DND-41 (cell line): ENCODE results near the gene GPRIN2.

ENCODE experiments used
- ATAC-seq: fragments of 200-7000 bp; cut with Tn5 transposase; 3 replicates; pipeline ENCODE4 v1.9.1; 2021; ENCODE audit warnings: low read depth; ENCODE audit not compliant: insufficient read depth
- DNase-seq: peaks from one replicate; pipeline ENCODE4 v3.0.0-alpha.2; 2020
- H2AFZ ChIP-seq: 2 replicates; pipeline ENCODE4 v1.6.0; 2012; ENCODE audit warnings: low read depth, low read length
- H3K27ac ChIP-seq: 2 replicates; pipeline ENCODE4 v1.5.1; 2012; ENCODE audit warnings: low read length, inconsistent platforms
- H3K27me3 ChIP-seq: fragments of 200-600 bp; sonication (generic); 2 replicates; pipeline ENCODE4 v1.6.0; 2012; ENCODE audit warnings: low read length, mild to moderate bottlenecking, inconsistent platforms; ENCODE audit not compliant: insufficient read depth, poor library complexity
- H3K36me3 ChIP-seq: 2 replicates; pipeline ENCODE4 v1.5.1; 2012; ENCODE audit warnings: low read length, inconsistent platforms; ENCODE audit not compliant: insufficient read depth
- H3K4me1 ChIP-seq: 2 replicates; pipeline ENCODE4 v1.5.1; 2012; ENCODE audit warnings: mild to moderate bottlenecking, low read length; ENCODE audit not compliant: insufficient read depth
- H3K4me2 ChIP-seq: 2 replicates; pipeline ENCODE4 v1.6.0; 2012; ENCODE audit warnings: mild to moderate bottlenecking, moderate library complexity, low read length, inconsistent platforms; ENCODE audit not compliant: insufficient read depth
- H3K4me3 ChIP-seq, 2 experiments: fragments of 200-600 bp in 1 of 2; shearing (Covaris generic) in 1 of 2; 2 replicates each; pipeline ENCODE4 v1.5.1; 2012 to 2016; ENCODE audit warnings: inconsistent platforms in 2 of 2, low read length in 2 of 2, mild to moderate bottlenecking in 2 of 2, low read depth in 1 of 2, moderate library complexity in 1 of 2
- H3K79me2 ChIP-seq: 2 replicates; pipeline ENCODE4 v1.6.0; 2012; ENCODE audit warnings: low read length, inconsistent platforms; ENCODE audit not compliant: insufficient read depth
- H3K9ac ChIP-seq: 2 replicates; pipeline ENCODE4 v1.6.0; 2012; ENCODE audit warnings: low read depth, mild to moderate bottlenecking, inconsistent platforms, low read length, moderate library complexity
- H3K9me3 ChIP-seq: 2 replicates; pipeline ENCODE4 v1.5.1; 2012; ENCODE audit warnings: low read length, moderate library complexity, mild to moderate bottlenecking, inconsistent platforms; ENCODE audit not compliant: insufficient read depth, severe bottlenecking
- H4K20me1 ChIP-seq: 2 replicates; pipeline ENCODE4 v1.6.0; 2012; ENCODE audit warnings: low read length; ENCODE audit not compliant: insufficient read depth
- EZH2 ChIP-seq: IDR thresholded peaks from 3 replicates; pipeline ENCODE4 v1.6.1; 2012; ENCODE audit warnings: borderline replicate concordance, low read depth, mild to moderate bottlenecking, moderate library complexity, low read length, inconsistent platforms; ENCODE audit not compliant: severe bottlenecking
- TF ChIP-seq, protein P1 (sequence below): IDR thresholded peaks from 2 replicates; pipeline ENCODE4 v1.5.1; 2012; ENCODE audit warnings: borderline replicate concordance, low read length, moderate library complexity, mild to moderate bottlenecking; ENCODE audit not compliant: poor library complexity, severe bottlenecking; ENCODE audit errors: extremely low read depth

The GPRIN2 gene

DNA sequence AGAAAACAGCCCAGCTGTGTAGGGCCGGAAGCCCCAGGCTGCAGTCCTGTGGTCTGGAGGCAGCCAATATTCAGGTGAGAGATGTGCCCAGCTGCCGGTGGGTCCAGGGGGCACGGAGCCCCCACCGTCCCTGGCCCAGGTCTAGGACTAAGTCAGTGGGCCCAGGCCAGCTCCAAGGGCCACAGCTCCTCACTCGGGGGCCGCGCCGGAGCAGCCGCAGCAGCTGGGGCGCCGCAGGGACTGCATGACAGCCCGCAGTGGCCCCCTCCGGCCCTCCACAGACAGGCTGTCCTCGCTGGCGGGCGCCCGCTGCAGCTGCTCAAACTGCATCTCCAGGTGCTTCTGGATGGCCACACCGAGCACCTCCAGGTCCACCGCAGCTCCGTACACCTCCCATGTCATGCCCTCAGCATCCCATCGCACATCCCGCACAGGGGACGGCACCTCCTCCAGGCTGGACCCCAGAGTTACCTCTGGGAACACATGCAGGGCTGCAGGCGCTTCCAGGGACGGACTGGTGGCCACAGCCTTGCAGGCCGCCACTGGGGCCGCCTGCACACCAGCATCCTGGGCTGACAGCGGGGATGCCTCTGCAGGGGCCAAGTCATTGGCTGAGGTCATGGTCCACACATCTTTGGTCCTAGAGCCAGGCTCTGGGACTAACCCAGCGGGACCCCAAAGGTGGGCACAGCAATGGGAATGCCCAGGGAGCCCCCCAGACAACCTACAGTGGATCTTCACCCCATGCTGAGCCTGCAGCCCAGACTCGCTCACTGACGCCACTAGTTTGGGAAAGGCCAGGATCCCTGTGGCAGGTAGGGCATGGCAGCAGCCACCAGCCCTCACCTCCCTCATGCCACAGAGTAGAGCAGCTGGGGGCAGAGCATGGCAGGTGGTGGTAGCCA is 7.0 kb downstream of the GPRIN2 start:
- DNase-seq (peak; percentile 2), ATAC-seq (no peak)
- Histone ChIP-seq H3K4me2 (no peak overlapping the region), H3K9me3 (no peaks in the 10 kb centered on the region), H3K27ac (no peak overlapping the region), H3K79me2 (no peaks in the 10 kb centered on the region), H4K20me1 (peaks cover 3% of the 10 kb centered on the region; the same call in 1 of the 2 replicates), H3K27me3 (peaks cover 27% of the 10 kb centered on the region), H3K4me3 (no peak overlapping the region), H3K9ac (no peak overlapping the region), H3K36me3 (no peaks in the 10 kb centered on the region), H2AFZ (no peak overlapping the region), H3K4me1 (no peaks in the 10 kb centered on the region)
- TF ChIP-seq EZH2: no peak
- TF ChIP-seq, protein P1, sequence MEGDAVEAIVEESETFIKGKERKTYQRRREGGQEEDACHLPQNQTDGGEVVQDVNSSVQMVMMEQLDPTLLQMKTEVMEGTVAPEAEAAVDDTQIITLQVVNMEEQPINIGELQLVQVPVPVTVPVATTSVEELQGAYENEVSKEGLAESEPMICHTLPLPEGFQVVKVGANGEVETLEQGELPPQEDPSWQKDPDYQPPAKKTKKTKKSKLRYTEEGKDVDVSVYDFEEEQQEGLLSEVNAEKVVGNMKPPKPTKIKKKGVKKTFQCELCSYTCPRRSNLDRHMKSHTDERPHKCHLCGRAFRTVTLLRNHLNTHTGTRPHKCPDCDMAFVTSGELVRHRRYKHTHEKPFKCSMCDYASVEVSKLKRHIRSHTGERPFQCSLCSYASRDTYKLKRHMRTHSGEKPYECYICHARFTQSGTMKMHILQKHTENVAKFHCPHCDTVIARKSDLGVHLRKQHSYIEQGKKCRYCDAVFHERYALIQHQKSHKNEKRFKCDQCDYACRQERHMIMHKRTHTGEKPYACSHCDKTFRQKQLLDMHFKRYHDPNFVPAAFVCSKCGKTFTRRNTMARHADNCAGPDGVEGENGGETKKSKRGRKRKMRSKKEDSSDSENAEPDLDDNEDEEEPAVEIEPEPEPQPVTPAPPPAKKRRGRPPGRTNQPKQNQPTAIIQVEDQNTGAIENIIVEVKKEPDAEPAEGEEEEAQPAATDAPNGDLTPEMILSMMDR: peak; percentile 7

GRCh38 chr10:46548498-46549090 is 7.9 kb downstream of the GPRIN2 start:
- Histone ChIP-seq H3K27ac (no peak overlapping the region), H3K79me2 (no peaks in the 10 kb centered on the region), H3K9ac (no peak overlapping the region), H3K4me1 (no peaks in the 10 kb centered on the region), H2AFZ (no peak overlapping the region), H3K4me3 (no peak overlapping the region), H3K4me2 (no peak overlapping the region), H4K20me1 (peaks cover 3% of the 10 kb centered on the region; the same call in 1 of the 2 replicates), H3K36me3 (no peaks in the 10 kb centered on the region), H3K9me3 (no peaks in the 10 kb centered on the region), H3K27me3 (peaks cover 27% of the 10 kb centered on the region)
- no peak for TF ChIP-seq EZH2
- TF ChIP-seq, protein P1: no peak
- ATAC-seq: no peak
- DNase-seq: peak; percentile 3

DNA sequence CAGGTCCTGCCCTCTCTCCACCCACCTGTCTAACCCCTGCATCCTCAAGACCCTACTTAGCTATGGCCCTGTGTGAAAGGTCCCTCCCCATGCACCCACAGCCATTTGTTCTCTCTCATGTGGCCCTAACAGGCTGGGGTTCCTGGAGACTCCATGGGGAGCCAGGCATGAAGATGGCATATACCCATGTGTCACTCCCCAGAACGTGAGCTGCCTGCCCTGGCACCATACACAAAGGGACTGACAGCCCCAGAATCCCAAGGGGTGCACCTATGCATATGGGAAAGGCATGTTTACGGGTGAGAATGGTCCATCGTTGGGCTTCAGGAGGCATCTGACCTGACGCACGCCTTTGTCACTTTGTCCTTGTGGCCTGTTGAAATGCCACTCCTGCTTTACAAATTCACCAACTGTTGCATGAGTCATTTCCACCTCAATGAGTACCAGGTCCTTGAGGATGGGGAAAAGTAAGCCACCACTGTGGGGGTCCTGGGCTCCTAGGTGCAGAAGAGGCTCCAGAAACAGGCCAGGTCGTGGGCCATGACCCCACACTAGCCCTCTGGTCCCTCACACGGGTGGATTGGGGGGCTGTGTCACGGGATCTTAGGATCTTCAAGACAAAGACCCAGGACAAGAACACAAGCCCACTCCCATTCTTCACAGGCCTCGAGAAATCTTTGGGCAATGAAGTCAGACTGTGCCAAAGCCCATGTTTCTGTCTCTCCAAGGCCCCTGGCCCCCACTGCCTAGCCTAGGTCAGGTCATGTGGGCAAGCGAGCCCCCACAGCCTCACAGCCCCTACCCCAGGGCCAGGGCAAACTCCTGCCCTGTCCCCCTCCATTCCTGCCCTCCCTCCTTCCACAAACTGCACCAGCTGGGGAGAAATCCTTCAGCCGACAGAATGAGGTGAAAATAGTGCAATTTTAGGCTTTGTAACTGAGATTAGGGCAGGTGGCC is 8.6 kb downstream of the GPRIN2 start:
- Histone ChIP-seq H2AFZ (no peak overlapping the region), H4K20me1 (peaks cover 3% of the 10 kb centered on the region; the same call in 1 of the 2 replicates), H3K27me3 (peaks cover 26% of the 10 kb centered on the region), H3K9ac (no peak overlapping the region), H3K36me3 (no peaks in the 10 kb centered on the region), H3K4me1 (no peaks in the 10 kb centered on the region), H3K4me2 (no peak overlapping the region), H3K27ac (no peak overlapping the region), H3K9me3 (no peaks in the 10 kb centered on the region), H3K4me3 (no peak overlapping the region), H3K79me2 (no peaks in the 10 kb centered on the region)
- ATAC-seq (no peak), DNase-seq (peak; percentile 3)
- TF ChIP-seq EZH2: no peak
- TF ChIP-seq, protein P1: no peak
